ENCODE results near the gene ZBTB17.
A peak's percentile ranks its signal among the peaks of the same experiment; 100 is the strongest.
"Not testable (repeated sequence)": the region's sequence is repeated elsewhere in the genome, so short reads cannot be mapped to it uniquely, and the experiment has no call there.

Gene ZBTB17

GRCh38 chr1:15988856-15989736 lies 13.2 kb upstream of the ZBTB17 start:
- no peak for DNase-seq (ENCODE audit: low read depth)

- no peak for DNase-seq (ENCODE audit: low read depth)
Measured at GRCh38 chr1:15985611-15986297, 9.9 kb upstream of the ZBTB17 start.

- no peak for DNase-seq (ENCODE audit: low read depth)
Measured at GRCh38 chr1:15983275-15983674, 7.4 kb upstream of the ZBTB17 start.

GRCh38 chr1:15981679-15982078 lies 5.8 kb upstream of the ZBTB17 start:
- no peak for DNase-seq (ENCODE audit: low read depth)

GRCh38 chr1:15977947-15978346 lies 2.0 kb upstream of the ZBTB17 start:
- not testable (repeated sequence) for DNase-seq (ENCODE audit: low read depth)

GRCh38 chr1:15975358-15975804 lies 520 bp downstream of the ZBTB17 start:
- DNase-seq (ENCODE audit: low read depth), result peak; percentile 84

GRCh38 chr1:15974855-15975254 lies 1.0 kb downstream of the ZBTB17 start:
- no peak for DNase-seq (ENCODE audit: low read depth)

- no peak for DNase-seq (ENCODE audit: low read depth)
Measured at GRCh38 chr1:15973772-15974171, 2.1 kb downstream of the ZBTB17 start.

- no peak for DNase-seq (ENCODE audit: low read depth)
Measured at GRCh38 chr1:15972409-15972808, 3.5 kb downstream of the ZBTB17 start.

- DNase-seq (ENCODE audit: low read depth), result no peak
Measured at GRCh38 chr1:15970911-15971310, 5.0 kb downstream of the ZBTB17 start.

GRCh38 chr1:15969321-15969880 lies 6.5 kb downstream of the ZBTB17 start:
- DNase-seq (ENCODE audit: low read depth), result no peak

GRCh38 chr1:15968172-15968571 lies 7.7 kb downstream of the ZBTB17 start:
- DNase-seq (ENCODE audit: low read depth), result no peak

- DNase-seq (ENCODE audit: low read depth), result no peak
Measured at GRCh38 chr1:15966956-15967344, 9.0 kb downstream of the ZBTB17 start.

- DNase-seq (ENCODE audit: low read depth), result peak; percentile 70
Measured at GRCh38 chr1:15966081-15966955, 9.6 kb downstream of the ZBTB17 start.

GRCh38 chr1:15965228-15965767 lies 10.6 kb downstream of the ZBTB17 start:
- DNase-seq (ENCODE audit: low read depth), result no peak

- DNase-seq (ENCODE audit: low read depth), result no peak
Measured at GRCh38 chr1:15963968-15964648, 11.8 kb downstream of the ZBTB17 start.

- DNase-seq (ENCODE audit: low read depth), result no peak
Measured at GRCh38 chr1:15963363-15963967, 12.4 kb downstream of the ZBTB17 start.

GRCh38 chr1:15962671-15963362 lies 13.1 kb downstream of the ZBTB17 start:
- DNase-seq (ENCODE audit: low read depth), result no peak

GRCh38 chr1:15962176-15962575 lies 13.7 kb downstream of the ZBTB17 start:
- DNase-seq (ENCODE audit: low read depth), result no peak

- no peak for DNase-seq (ENCODE audit: low read depth)
Measured at GRCh38 chr1:15961492-15961891, 14.4 kb downstream of the ZBTB17 start.

Data from stimulated activated CD4-positive, alpha-beta T cell treated with anti-CD3 and anti-CD28 coated beads, Interleukin-2, amount 100 ng/mL, for 4 hours (primary cell).